GM19468 (cell line): ENCODE measurements around the gene BICC1.

Source experiments
- ATAC-seq: cut with Tn5 transposase; IDR thresholded peaks from one replicate; pipeline ENCODE4 v1.9.1; 2021; ENCODE audit warnings: mild to moderate bottlenecking, moderate library complexity, moderate number of reproducible peaks; ENCODE audit not compliant: unreplicated experiment; ENCODE audit errors: extremely low read depth

BICC1 gene

DNA sequence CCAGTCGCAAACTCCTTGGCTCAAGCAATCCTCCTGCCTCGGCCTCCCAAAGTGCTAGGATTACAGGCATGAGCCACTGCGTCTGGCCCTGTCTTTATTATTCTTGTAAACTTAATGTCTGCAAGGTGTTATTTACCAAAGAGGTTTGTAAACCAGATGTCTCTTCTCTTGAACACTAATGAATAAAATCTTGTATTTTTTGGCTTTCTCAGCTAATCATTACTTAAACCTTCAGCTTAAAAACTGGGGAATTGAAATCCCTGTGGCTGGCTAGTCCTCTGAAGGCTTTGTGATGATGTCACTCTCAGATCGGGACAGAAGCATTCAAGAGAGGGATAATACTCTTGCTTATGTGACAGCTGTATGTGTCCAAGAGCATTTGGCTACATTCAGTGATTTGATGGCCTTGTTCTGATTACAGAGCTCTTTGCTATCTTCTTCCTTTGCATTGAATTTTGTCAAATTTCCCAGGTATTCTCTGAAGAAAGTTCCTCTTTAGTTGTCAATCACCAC is 130.3 kb downstream of the BICC1 start:
- ATAC-seq: no peak

DNA sequence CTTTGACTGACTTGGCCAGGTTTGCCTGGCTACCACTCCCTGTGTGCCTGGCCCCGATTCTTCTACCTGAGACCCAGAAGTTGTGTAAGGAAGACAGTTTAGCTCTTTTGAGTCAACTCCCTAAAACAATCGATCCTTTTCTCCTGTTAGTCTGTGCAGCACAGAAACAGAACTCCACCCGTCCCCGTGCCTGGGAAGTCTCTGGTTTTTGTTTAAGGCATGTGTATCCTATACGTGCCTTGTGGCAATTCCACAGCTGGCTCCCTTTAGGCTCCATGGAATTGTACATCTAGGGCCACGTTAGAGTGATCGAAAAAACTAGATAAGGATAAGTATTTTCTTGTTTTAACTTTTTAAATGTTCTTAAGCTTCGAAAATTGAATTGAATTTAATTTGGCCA is 131.6 kb downstream of the BICC1 start:
- ATAC-seq: no peak

DNA sequence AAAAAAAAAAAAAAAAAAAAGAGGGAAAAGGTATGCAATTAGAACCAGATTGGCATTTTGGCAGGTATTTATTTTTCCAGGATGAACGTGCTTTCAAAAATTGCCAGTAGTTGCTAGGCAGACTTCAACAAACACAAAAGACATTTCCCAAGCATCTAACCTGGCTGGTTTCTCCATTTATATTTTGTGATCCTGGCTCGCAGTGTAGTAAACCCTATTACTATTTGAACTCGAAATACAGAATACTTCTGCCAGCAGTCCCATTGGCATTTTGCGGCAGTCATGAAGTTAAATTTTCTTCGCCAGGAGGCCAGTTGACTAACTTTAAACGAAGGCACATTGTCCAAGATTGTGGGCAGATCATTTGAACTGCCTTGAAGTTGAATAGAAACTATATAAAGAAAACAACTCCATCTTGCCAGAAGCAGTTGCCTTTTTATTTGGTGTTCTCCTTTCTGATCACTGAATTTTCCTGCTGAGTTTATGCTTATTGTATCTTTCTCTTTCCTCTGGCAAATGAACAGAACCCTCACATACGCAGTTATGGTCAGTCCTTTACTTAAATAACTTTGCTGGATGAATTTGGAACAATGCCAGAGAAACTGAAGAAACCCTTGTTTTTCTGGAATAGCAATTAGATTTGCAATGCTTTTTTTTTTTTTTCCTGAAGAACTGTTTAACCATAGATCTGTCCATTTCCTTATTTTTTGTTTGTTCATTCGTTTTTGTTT is 132.9 kb downstream of the BICC1 start:
- no peak for ATAC-seq

DNA sequence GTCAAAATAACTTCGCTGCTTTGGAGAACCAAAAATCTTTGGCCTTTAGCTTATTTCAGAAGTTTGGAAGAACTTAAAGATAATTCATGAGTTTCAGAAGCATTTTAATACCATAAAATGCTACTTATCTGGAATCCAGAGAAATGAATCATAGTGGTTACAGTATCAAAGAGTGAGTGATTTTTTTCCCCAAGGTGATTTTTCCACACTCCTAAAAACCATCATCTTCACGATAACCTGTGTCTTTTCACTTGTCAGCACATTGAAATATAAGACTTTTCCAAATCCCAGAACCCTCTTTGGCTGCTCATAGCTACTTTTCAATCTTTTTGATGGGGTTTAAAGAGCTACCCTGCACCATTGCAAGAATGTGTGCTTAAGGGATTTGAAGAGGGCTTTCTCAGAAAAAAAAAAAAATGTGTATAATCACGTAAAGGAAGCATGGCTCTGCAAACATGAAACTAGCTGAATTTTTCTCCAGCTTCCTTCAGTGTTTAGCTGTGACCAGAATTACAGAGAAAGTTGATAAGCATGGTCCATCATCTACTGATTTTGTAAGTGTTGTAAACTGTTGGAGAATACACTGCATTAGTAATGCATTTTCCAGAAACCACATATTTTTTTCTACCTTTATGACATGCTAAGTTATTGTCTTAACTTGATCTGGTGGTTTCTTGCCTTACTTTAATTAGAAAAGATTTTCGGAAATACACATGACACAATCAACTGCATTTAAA is 134.9 kb downstream of the BICC1 start:
- ATAC-seq: no peak

DNA sequence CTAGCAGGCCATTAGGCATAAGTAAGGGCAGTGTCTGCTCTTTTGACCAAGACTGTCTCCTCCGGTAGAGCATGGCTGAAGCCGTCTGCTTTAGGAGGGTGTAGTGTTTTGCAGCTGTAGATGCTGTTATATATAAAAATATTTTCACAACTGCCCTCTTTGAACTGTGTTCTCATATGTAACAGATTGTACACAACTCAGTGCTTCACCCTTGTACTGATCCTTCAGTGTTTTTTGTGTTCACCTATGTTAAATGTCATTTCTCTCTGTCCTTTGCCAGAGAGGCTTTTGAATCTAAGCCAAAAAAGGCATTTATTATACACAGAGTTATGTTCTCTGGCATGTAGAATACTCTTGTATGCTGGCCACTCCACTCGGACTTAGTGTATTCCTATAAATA is 135.5 kb downstream of the BICC1 start:
- ATAC-seq: no peak

DNA sequence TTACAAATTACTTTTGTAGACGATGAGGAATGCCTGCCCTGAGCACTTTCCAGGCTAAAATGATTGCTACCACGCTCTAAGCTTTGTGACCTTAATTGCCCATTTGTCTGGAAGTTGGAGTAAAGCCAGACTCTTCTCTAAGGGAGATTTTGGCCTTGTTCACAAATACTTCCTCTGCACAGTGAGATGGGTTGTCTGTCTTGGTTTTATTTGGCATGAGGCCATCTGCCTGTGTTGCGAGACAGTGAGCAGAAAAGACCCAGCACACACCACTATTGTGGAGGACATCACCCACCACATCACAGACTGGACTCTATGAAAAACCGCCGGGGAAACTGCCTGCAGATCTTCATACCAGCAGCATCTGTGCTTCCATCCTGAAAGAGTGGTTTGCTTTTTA is 138.4 kb downstream of the BICC1 start:
- no peak for ATAC-seq

DNA sequence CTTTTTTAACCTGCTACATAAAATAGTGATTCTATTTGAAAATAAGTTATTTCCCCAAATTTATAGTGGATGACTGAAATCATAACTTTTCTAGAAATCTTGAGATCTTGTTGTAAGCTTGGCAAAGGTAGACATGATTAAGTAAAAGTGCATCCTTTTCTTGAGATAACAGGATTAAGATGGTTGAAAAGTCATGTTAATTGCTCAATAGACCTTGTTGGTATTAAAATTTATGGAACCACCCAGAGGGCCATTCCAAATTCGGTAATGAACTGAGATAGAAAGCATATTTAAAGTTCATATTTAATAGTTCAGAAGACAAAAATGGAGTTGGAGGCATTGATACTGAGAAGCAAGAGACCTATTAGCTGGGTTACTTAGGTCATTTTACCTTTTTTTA is 139.1 kb downstream of the BICC1 start:
- ATAC-seq: no peak

DNA sequence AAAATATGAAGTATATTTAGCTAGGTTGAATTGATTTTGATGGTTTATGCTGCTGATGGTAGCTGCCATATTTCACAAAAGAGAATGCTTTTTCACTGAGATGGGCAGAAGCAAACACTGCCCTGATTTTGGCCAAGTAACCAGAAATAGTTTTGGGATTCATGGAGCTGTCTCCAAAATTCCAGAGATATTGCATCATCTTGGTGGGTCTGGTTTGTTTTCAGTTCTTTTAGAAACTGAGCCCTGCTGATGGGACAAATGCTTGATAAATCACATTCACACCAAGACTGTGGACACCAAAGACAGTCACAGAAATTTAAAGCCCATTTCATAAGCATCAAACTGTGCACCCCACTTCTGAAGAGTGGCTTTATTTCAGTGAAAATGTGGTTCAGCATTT is 140.5 kb downstream of the BICC1 start:
- ATAC-seq: no peak

DNA sequence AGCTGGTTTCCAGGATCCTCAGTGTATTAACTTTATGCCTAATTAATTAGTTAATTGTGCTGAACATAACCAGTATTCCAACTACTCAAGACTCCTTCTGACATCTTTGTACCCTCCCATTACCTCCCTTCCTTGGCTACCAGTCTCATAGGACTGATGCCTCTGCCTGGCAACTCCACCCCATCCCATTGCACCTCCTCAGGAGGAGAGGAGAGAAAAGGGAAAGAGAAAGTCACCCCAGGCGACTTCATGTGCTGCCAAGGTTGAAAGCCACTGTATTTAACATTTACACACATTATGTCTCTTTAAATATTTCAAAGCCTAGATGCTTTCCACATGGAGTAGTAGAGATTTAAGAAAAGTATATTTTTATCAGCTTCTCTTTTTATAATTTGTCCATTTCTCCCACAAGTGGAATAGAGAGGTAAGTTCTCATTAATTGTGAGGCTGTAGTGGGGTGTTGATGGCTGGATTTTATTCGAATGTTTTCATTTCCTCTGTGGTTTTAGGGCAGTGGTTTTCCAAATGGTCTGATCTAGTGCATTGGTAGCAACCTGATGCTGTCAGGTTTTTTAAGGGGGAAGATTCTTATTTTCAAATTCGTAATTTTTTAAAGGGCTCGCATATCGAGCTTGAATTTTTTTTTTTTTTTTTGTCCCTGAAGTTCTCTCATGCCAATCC is 148.0 kb downstream of the BICC1 start:
- ATAC-seq: no peak

DNA sequence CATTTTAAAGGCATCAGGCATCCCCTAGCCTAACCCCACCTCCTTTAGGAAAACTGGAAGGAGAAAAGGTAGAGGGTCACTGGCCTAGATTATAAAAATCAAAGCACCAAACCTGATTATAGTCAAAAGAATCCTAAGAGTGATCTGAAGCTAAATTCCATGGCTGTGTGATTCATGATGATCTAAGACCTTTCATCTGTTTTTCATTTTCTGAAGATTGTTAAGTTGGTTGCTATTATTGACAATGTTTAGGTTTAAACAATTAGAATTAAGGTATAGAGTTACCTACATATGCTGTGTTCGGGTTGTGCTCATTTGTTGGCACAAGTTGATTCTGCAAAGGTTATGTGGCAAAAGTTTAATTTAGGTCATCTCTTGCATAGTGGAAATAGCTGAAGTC is 148.7 kb downstream of the BICC1 start:
- ATAC-seq: no peak

DNA sequence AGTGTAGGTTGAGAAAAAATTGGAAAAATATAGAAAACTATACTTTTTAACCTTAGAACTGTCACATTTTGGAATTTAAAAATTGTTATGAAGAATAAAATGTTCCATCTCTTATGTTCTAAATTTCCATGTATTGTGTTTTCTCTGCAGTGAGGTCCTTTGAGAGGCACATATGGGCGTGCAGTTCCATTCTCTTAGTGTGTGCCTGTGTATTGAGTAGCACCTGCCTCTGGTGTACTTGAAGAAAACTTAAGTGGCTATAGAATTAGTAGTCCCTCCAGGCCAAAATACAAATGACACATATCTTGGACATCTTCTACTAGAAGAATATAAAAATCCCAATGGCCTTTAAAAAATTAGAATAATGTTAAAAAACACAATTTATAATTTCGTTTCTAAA is 149.2 kb downstream of the BICC1 start:
- ATAC-seq: no peak

DNA sequence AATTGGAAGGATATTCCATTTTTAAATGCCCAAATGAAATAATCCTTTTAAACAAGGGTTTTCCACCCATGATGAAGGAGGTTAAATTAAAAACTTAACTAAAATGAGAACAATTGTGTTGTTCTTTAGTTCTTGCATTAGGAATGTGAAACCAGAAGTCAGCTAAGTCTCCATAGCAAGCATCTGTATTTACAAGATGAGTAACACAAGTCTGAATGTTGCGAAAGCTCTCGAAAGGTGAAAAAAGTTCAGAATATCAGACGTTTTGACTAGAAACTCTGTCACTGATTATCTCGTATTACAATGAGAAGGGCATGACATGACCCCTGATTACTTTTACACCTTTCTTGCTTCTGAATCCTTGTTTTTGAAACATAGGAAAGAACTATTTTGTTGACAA is 149.6 kb downstream of the BICC1 start:
- ATAC-seq: no peak

DNA sequence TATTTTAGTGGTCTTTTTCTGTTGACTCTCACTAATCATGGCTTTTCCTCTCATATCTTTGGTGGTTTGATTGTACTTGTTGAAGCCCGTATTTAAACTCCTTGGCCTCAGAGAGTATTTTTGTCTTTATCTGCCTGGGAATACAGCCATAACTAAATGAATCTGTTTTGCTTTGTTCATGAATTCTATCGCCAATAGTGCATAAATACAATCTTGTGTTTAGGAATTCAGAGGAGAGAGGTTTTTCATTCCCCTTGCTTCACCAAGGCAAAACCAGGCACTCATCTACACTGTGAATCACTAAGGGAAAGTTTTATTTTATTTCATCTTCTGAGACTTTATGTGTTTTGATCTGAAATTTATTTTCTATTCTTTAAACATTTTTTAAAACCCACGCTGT is 152.7 kb downstream of the BICC1 start:
- no peak for ATAC-seq

DNA sequence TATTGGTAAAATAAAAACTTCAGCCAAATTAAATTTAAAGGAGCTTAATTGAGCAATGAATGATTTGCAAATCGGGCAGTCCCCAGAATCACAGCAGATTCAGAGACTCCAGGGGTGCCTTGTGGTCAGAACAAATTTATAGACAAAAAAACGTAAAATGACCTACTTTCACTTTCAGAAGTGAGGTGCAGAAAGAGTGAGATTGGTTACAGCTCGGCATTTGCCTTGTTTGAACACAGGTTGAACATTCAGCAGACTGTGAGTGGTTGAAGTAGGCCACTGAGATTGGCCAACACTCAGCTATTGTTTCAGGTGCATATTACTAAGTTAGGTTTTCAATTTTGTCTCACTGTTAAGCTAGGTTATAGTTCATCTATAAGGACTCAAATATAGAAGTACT is 153.4 kb downstream of the BICC1 start:
- ATAC-seq: no peak

DNA sequence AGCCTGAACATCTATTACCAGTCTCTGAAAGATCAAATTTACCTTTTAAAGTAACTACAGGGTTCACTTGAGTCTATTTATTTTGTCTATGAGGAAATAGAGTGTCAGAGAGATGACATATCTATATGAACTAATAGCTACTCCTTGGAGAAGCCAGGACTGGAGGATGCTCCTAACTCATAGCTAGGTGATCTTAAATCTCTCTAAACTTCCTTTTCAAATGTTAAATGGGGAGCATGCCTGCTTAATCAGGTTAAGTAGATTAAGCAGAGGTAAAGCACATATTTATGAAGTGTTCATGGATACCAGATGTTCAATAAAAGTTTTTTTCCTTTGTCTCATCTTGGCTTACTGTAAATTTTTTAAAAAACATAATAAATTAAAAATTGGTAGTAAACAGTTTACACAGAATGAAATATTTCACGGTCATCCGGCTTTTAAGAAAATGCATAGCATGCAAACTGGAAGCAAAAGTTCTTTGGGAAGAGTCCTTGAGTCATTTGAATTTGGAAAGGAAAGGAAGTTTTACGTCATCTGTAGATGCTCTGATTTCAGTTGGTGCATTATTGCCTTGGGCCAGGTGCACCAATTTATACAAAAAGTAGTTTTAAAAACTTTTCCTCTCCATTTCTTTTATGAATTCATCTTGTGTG is 155.1 kb downstream of the BICC1 start:
- ATAC-seq: no peak

DNA sequence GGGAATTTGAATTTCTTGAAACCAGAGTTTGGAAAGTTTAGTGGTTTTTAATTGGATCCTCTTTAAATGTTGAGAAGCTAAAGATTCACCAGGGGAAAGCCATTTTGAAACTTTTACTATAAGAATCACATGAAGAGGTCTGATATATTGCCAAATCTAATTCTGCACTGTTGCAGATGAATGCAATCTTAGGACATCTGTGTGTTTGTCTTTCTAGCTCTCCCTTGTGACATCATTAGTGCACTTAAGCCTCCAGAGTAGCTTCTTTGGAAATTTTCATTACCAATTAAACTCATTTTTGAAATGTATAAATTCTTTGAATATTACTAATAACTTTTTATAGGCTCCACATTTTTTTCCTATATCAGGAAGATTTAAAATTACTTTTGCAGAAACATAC is 160.2 kb downstream of the BICC1 start:
- no peak for ATAC-seq

DNA sequence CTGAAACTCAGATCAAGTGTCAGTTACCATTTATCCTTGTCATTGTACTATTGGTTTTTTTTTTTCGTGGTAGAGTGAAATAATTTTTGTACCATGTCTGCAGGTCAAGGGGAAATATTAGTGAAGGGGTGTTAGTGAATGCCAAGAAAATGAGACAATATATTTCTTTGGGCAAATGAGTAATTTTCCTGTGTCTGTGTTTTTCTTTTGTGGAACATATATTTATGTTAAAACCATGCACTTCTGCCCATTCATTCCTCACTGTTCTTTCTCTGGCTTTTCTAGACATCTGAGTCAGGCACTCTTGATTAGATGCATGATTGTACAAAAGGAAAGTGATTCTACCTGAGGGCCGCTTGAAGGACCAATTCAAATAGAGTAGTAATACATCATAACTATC is 161.6 kb downstream of the BICC1 start:
- ATAC-seq: no peak

DNA sequence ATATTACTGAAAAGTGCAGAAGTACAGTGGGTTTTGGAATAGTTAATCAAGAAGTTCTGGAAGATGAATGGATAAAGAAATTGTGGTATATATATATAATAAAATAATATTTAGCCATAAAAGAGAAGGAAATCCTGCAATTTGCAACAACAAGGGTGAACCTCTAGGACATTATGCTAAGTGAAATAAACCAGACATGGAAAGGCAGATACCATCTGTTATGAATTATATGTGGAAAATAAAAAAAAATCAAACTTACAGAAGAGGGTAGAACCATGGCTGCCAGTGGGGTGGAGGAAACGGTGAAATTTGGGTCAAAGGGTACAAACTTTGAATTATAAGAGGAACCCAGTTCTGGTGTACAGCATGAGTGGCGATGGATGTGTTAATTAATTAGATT is 162.6 kb downstream of the BICC1 start:
- no peak for ATAC-seq

DNA sequence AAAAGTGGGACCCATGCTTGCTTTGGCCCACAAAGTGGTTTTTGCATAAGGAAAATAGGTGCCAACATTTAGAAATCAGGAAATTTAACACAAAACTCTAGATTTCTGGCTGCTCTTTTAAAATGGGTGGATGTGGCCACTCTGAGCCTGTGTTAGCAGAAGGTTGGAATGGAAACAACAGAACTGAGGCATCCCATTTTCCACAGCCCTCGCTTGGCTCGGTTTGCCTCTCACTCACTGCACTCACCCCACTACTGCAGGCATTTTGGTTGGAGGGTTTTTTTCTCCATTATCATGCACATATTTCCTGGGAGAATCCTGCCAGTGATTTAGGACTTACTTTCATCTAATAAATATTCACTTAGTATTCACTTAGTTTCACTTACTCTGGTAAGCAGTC is 178.9 kb downstream of the BICC1 start:
- ATAC-seq: no peak

DNA sequence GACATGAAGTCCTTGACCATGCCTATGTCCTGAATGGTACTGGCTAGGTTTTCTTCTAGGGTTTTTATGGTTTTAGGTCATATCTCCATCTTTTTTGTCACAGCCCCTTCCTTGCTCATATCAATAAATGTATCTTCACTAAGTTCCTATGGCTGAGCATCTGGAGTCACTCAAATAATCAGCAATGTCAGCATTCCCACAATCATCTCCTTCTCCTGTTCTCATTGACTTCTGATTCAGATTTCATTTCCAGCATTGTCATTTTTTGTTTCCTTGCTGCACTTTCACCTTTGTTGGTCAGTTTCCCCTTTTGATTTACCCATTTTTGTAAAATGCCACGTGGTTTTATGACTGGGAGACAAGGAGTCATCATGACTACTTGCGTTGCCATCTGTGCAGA is 181.2 kb downstream of the BICC1 start:
- no peak for ATAC-seq

DNA sequence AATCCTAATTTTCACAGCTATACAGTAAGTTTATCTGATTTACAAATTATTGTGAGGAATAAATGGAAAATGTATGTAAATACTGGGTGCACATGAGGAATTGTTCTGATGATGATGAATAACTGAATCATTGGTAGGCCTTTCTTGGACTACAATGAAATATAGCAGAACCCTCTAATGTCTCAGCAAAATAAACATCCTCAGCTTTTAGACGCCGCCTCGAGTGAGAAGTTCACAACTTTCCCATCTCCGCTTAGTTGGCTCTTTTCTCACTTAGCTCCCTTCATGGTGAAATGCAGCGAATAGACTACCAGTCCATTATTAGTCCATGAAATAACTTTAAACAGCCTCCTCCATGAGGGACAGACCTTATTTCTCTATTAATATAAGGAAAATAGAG is 182.3 kb downstream of the BICC1 start:
- ATAC-seq: no peak
